ENCODE measurements around the gene WDR73.

DNA sequence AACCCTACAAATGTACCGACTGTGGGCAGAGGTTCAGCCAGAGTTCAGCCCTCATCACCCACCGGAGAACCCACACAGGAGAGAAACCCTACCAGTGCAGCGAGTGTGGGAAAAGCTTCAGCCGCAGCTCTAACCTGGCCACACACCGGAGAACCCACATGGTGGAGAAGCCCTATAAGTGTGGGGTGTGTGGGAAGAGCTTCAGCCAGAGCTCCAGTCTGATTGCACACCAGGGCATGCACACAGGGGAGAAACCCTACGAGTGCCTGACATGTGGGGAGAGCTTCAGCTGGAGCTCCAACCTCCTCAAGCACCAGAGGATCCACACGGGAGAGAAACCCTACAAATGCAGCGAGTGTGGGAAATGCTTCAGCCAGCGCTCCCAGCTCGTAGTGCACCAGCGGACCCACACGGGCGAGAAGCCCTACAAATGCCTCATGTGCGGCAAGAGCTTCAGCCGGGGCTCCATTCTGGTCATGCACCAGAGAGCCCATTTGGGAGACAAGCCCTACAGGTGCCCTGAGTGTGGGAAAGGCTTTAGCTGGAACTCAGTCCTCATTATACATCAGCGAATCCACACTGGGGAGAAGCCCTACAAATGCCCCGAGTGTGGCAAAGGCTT is 32.6 kb downstream of the WDR73 start:
- TF ChIP-seq EZH2 (IDR thresholded peaks at IDR 0.05; ENCODE audit: low read depth) = no peak
- TF ChIP-seq, protein P1, sequence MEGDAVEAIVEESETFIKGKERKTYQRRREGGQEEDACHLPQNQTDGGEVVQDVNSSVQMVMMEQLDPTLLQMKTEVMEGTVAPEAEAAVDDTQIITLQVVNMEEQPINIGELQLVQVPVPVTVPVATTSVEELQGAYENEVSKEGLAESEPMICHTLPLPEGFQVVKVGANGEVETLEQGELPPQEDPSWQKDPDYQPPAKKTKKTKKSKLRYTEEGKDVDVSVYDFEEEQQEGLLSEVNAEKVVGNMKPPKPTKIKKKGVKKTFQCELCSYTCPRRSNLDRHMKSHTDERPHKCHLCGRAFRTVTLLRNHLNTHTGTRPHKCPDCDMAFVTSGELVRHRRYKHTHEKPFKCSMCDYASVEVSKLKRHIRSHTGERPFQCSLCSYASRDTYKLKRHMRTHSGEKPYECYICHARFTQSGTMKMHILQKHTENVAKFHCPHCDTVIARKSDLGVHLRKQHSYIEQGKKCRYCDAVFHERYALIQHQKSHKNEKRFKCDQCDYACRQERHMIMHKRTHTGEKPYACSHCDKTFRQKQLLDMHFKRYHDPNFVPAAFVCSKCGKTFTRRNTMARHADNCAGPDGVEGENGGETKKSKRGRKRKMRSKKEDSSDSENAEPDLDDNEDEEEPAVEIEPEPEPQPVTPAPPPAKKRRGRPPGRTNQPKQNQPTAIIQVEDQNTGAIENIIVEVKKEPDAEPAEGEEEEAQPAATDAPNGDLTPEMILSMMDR (conservative IDR thresholded peaks at IDR 0.05) = no peak
